T-helper 2 cell (primary cell): ENCODE data around the gene MRPL22.
"Not testable (repeated sequence)": the region's sequence is repeated elsewhere in the genome, so short reads cannot be mapped to it uniquely, and the experiment has no call there.

Experiments used
- DNase-seq, 5 experiments: peaks; one replicate each; pipeline versions ENCODE4 v3.0.0 to v3.0.0-alpha.2; 2012 to 2022

MRPL22 gene

GRCh38 chr5:154943527-154943926 lies 2.7 kb downstream of the MRPL22 start:
- DNase-seq, result no peak

- DNase-seq, result no peak
Observed at GRCh38 chr5:154944716-154945115, 3.8 kb downstream of the MRPL22 start.

GRCh38 chr5:154945695-154946301 lies 4.9 kb downstream of the MRPL22 start:
- DNase-seq, result peak in 1 of 5 experiments; percentile 21

DNA sequence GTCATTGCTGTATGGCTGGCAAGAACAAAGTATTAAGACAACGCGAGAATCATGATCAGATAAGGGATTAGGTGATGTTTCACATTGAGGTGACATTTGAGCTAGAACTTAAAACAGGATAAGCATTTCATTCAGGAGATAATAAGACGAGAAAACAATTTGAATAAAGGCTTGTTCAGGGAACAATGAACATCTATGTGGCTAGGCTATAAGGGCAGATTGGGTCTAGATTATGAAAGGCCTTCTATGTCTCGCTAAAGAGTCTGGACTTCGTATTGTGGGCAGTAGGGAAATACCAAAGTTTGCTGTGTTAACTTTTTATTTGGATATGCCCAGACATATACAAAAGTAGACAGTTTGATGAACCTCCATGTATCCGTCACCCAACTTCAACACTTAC lies 6.9 kb downstream of the MRPL22 start:
- no peak for DNase-seq

DNA sequence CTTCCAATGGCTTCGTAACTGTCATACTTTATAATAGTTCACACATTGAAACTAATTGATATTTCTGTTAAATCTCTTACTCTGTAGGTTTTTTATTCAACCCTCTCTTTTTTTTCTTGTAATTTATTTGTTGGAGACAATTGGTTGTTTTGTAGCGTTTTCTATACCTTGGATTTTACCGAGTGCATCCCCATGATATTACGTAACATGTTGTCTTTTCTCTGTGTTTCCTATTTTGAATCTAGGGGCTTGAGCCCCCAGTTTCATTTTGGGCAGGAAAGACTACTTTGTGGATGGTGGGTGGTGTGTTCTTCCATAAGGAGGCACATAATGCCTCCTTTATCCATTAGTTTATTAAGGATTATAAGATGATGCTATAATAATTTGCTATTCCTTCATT lies 7.4 kb downstream of the MRPL22 start:
- DNase-seq, result no peak

DNA sequence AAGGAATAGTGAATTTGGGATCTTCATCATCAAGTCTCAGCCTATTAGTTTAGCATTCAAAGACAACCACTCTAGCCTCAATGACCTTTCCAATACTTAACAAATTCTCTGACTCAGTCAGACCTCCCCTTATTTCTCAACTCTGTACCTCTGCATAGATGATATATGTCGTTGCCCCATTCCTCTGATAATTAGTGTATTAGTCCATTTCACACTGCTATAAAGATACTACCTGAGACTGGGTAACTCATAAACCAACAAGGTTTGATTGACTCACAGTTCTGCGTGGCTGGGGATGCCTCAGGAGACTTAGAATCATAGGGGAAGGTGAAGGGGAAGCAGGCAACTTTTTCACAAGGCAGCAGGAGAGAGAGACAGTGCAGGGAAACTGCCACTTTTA lies 8.9 kb downstream of the MRPL22 start:
- DNase-seq, result no peak

GRCh38 chr5:154956712-154957111 lies 15.8 kb downstream of the MRPL22 start:
- DNase-seq, result no peak

GRCh38 chr5:154962494-154962893 lies 21.6 kb downstream of the MRPL22 start:
- DNase-seq, result no peak

DNA sequence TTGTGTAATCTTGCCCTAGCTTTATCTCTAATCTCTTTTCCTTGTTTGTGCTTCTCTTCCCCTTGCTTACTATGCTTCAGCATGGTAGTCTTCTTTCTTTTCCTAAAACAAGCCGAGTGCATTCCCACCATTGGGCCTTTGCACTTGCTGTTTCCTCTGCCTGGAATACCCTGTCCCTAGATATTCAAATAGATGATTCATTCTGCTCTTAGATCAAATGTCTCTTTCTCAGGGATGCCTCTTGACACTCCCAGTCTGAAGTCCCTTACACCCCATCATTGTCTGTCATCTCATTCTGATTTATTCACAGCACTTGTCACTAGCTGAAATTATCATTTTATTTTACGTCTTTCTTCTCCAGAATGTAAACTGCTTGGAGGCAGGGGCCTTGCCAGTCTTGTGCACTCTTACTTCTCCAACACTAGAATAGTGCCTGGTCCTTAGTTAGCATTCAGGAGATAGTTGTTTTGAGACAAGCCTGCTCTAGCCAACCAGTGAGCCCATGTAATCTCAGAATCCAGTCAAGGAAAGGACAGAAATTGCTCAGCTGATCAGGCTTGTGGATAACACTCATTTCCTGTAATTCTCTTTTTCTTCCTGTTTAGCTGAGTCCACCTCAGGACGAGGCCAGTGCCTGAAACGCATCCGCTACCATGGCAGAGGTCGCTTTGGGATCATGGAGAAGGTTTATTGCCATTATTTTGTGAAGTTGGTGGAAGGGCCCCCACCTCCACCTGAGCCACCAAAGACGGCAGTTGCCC lies 25.4 kb downstream of the MRPL22 start:
- DNase-seq, result no peak

- DNase-seq, result no peak
Observed at GRCh38 chr5:154966874-154967273, 26.0 kb downstream of the MRPL22 start.

DNA sequence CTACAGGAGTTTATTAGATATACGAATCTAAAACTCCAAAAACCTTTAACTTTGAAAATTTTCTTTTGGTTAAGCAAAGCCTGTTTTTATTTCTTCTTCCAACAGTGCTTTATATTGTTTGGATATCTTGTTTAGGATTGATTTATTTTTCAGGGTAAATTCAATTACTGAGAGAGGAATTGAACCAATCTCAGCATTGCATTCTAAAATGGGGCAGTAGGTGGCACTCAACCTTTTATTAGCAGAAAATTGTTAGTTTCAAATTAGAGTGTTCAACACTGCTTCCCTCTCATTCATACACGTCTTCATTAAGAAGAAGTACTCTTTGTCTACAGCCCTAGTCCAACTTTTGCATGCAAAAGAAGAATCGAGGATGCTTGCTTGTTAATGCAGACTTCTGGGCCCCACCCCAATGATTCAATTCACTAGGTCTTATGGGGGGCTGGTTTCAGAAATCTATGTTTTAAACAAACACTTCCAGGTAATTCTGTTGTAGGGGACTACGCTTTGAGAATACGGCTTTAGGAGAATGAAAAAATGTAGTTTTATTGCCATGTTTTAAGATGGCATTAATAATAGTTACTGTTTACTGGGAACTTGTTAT lies 26.6 kb downstream of the MRPL22 start:
- peak in 1 of 5 experiments; percentile 3 for DNase-seq

DNA sequence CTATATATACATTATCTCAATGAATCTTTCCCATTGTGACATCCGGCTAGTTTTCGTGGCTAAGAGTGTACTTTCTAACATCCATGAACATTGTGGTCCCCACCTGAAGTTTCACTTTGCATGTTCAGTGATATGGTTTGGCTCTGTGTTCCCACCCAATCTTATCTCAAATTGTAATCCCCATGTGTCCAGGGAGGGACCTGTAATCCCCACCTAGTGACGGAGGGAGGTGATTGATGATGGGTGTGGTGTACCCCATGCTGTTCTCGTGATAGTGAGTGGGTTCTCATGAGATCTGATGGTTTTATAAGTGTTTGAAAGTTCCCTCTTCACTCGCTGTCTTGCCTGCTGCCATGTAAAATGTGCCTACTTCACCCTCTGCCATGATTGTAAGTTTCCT lies 28.1 kb downstream of the MRPL22 start:
- no peak for DNase-seq

DNA sequence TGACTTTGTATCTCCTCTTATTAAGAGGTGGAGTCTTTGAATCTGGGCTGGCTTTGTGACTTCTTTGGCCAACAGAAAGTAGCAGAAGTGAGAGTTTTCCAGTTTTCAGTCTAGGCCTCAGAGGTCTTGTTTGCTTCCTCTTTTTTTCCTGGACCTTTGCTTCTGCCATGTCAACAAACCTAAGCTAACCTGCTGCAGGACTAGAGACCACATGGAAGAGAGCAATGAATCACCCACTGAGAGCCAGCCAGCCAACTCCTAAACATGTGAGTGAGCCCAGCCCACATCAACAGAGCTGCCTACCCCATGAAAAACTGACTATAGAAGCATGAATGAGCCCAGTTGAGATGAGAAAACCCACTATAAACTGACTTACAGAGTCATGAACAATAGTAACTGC lies 29.9 kb downstream of the MRPL22 start:
- DNase-seq, result no peak

DNA sequence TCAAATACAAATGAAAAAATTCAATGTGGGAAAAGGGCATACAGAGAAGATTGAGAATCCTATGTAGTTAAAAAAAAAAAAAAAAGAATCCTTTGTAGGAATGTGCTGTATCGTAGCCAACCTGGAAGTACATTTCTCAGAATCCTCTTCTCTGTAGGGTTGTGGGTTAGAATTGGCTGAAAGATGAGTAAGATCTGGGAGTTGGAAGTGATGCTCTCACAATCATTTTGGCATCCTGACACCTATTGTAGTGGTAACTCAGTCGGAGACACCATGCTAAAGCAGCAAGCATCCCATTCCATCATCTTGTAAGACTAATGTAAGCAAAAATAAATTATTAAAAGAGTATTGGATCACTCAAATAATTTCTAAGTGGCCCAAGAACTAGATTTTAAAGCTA lies 30.6 kb downstream of the MRPL22 start:
- no peak for DNase-seq

- peak in 1 of 5 experiments; percentile 20 for DNase-seq
Observed at GRCh38 chr5:154972476-154973080, 31.7 kb downstream of the MRPL22 start.

DNA sequence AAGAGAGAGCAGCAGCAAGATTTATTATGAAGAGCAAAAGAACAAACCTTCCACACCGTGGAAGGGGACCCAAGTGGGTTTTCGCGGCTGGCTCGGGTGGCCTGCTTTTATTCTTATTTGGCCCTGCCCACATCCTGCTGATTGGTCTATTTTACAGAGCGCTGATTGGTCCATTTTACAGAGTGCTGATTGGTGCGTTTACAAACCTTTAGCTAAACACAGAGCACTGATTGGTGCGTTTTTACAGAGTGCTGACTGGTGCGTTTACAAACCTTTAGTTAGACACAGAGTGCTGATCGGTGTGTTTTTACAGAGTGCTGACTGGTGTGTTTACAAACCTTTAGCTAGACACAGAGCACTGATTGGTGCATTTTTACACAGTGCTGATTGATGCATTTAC lies 35.2 kb downstream of the MRPL22 start:
- not testable (repeated sequence) for DNase-seq

- DNase-seq, result peak in 1 of 5 experiments; percentile 18
Observed at GRCh38 chr5:154977409-154977808, 36.5 kb downstream of the MRPL22 start.

DNA sequence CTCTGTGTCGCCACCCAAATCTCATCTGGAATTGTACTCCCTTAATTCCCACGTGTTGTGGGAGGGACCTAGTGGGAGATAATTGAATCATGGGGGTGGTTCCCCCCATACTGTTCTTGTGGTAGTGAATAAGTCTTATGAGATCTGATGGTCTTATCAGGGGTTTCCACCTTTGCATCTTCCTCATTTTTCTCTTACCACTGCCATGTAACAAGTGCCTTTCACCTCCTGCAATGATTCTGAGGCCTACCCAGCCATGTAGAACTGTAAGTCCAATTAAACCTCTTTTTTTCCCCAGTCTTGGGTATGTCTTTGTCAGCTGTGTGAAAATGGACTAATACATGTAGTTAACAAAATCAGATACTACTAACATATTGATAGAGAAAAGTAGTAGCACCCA lies 37.4 kb downstream of the MRPL22 start:
- DNase-seq, result not testable (repeated sequence)

GRCh38 chr5:154984946-154985516 lies 44.2 kb downstream of the MRPL22 start:
- no peak for DNase-seq

GRCh38 chr5:154986151-154986550 lies 45.3 kb downstream of the MRPL22 start:
- no peak for DNase-seq

DNA sequence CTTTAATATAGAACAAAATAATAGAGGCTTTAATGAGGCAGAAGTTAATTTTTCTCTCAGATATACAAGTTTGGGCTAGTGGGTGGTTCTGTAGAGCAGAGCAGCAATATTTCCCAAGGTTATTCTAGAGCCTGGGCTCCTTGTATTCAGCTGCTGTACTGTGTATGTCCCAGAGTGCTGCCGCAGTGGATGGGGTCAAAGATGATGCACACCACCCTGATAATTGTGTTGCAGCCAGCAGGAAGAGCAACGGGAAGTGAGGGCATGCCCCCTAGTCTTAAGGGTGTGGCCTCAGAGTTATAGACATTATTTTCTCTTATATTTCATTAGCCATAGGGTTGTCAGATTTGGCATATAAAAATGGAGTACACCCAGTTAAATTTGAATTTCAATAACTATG lies 48.8 kb downstream of the MRPL22 start:
- no peak for DNase-seq

GRCh38 chr5:154993461-154993860 lies 52.6 kb downstream of the MRPL22 start:
- DNase-seq, result no peak

DNA sequence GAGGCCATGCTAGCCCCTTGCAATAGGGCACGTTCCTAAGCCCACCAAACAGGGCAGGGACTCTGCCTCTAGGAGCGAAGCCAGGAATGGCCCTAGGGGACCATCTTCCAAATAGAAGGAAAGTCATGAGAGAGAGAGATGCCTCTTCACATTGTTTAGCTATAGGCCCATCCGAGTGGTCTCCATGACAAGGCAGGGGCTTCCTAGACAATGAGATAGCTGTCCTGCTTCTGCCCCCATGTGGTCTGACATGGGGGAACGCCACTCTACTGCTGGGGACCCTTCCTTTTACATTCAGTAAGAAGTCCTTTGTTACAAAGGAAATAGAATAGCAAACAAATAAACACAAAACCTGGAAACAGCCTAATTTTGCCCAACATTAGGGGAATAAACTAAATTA lies 54.8 kb downstream of the MRPL22 start:
- no peak for DNase-seq
